ENCODE results near the gene HIVEP2.

DNA sequence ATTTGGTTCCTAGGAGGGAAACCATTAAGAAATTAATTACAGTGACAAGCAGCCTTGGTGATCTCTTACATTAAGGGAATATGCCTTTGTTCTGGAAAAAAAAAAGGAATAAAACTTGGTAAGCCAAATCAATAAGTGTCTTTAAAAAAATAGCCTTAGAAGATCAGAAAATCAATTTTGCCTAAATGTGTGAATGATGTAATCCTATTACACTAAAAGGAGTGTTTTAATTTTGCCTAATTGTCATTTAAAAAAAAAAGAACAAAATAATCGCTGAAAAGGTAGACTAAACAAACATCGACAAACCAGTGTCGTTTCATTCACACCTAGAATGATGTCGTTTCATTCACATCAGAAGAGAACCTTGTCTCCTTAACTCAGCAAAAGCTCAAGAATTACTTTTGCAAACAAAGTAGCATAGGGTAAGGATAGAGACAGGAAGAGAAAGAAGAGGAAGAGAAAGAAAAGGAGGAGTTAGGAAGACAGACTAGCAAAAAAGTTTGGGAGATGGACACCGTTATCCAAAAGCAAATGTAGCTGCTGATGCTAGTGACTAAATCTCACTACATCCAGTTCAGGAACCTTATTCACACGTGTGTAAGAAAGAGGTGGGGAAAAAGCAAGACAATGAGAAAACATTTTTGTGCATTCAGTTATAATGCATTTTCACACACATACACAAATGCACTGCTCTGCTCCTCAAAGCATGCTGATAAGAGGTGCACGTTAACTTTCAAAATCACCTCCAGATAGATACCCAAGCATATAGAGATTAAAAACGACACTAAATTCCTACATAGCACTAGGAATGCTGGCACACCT, 60.6 kb downstream of the HIVEP2 start:
- no peak for TF ChIP-seq YY1 (IDR thresholded peaks at IDR 0.05; ENCODE audit: insufficient read depth, insufficient read length)
- TF ChIP-seq ZNF274 (IDR thresholded peaks at IDR 0.05; ENCODE audit: low read depth, low read length), result no peak
- TF ChIP-seq SUZ12 (IDR thresholded peaks at IDR 0.05; ENCODE audit: extremely low read depth, insufficient read depth, insufficient read length), result no peak
